SIG-M5 treated with dmso at 0.1 percent for 504 hours (cell line): ENCODE measurements around the gene RPS19.
"Not testable (repeated sequence)": the region's sequence is repeated elsewhere in the genome, so short reads cannot be mapped to it uniquely, and the experiment has no call there.

Source experiments
- DNase-seq: peaks from one replicate; lab custom pipeline; 2025; ENCODE audit not compliant: unreplicated experiment; lab: John Stamatoyannopoulos, UW

Gene RPS19

GRCh38 chr19:41912899-41913537 is 53.0 kb downstream of the RPS19 start:
- DNase-seq = no peak

DNA sequence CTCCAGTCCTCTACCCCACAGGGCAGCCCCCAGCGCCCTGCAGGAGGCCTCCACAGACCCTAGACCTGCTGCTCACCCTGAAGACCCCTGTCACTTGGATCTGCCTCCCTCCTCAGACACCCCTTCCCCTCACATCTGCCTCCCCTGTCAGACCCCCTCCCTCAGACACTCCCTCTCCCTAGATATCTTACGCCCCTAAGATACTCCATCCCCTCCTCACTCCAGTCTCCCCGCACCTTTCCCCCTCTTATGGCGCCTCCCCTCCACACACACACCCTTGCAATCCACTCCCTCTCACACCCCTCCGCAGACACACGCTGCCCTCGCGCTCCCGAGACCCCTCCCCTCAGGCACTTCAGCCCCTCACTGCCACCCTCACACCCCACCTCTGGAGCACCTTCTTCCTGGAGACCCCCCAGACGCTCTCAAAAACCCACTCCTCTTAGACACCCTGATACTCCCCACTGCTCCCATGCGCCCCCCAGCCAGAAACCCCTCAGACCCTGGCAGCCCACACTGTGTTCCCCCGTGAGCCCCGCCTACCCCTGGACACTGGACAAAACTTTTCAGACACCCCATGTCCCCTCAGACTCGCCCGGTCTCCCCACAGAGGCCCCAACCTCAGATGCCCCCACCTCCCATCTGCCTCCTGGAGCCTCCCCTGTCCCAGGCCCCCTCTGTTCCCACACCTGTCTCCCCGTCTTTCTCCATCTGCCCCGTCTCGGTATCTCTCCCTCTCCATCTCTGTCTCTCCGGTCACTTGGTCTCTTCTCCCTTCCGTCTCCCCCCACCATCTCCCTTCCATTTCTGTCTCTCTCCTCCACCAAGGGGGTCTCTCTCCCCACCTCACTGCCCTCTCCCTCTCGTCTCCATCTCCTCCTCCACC is 53.7 kb downstream of the RPS19 start:
- DNase-seq = no peak

GRCh38 chr19:41914424-41914834 is 54.4 kb downstream of the RPS19 start:
- not testable (repeated sequence) for DNase-seq

GRCh38 chr19:41915021-41915775 is 55.1 kb downstream of the RPS19 start:
- no peak for DNase-seq

DNA sequence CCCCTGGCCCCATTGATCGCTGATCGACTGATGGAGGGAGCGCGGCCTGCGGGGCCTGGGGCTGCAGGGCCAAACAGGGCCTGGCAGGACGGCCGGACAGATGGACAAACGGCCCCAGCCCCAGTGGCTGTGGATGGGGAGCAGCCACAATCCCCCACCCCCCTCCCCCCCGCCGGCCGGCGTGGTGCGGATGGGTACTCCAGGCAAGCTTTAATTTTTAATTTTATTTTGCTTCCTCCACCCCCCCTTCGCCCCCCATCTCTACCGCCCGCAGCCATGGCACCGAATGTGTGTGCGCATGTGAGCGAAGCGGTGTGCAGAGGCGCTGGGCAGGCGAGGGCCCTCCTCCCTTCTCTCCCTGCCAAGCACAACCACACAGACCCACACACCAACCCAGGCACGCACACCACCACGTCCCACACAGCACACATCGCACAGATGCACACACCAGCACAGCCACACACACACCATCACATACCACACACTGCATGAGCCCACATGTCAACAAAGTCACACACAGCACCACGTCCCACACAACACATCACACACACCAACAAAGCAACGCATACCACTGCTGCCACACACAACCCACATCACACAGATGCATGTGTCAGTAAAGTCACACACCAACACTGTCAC is 55.8 kb downstream of the RPS19 start:
- DNase-seq = no peak

GRCh38 chr19:41917676-41918075 is 57.6 kb downstream of the RPS19 start:
- no peak for DNase-seq

DNA sequence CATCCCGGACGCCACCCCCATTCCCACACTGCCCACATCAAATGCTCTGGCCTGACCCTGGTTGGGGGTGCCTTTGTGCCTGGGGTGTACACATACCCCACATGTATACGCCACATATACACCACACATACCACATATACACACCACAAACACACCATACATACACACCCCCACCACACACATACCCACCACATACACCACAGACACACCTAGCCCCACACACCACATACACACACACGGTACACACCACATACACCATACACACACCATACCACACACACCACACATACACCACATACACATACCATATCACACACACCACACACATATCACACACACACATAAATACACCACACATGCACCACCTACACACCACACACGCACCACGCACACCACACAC is 58.0 kb downstream of the RPS19 start:
- no peak for DNase-seq

- DNase-seq = no peak
Measured at GRCh38 chr19:41918653-41919244, 58.7 kb downstream of the RPS19 start.

DNA sequence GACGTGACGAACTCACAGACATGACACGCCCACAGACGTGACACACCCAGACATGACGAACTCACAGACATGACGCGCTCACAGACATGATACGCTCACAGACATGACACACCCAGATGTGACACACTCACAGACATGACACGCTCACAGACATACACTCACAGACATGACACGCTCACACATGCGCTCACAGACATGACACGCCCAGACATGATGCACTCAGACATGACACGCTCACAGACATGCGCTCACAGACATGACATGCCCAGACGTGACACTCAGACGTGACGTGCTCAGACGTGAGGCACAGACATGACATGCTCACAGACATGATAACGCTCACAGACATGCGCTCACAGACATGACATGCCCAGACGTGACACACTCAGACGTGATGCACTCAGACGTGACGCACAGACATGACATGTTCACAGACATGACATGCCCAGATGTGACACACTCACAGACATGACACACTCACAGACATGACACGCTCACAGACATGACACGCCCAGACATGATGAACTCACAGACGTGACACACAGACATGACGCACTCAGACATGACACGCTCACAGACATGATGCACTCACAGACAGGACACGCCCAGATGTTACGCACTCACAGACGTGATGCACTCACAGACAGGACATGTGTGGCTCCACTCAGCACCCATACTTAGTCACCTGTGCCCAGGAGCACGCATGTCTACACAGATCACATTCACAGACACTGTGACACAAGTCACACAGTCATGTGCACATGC is 60.1 kb downstream of the RPS19 start:
- no peak for DNase-seq

DNA sequence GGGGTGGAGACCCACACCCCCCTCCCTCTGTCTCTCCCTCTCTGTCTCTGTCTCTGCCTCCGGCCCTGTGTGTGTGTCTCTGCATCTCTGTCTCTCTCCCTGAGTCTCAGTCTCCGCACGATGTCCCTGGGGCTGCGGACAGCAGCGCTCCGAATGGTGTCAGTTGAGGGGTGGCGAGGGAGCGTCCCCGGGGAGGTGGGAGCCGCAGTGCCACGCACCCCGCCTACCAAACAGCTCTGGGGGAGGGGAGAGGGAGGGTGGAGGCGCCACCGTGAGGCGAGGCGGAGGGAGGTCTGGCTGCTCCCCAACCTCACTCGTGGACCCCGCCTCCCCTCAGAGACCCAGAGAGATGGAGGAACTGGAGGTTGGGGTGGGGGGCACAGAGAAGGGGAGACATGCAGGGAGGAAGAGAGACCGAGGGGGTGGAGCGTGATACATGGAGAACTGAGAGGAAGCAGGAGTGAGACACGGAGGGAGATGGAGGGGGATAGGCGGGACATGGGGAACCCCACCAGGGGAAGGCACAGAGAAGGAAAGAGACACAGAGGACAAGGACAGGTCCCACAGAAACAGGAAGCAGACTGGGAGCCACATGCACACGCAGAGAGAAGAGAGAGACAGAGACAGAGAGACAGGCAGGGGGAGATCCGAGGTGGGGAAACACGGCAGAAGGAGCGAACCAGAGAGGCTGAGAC is 61.0 kb downstream of the RPS19 start:
- no peak for DNase-seq

DNA sequence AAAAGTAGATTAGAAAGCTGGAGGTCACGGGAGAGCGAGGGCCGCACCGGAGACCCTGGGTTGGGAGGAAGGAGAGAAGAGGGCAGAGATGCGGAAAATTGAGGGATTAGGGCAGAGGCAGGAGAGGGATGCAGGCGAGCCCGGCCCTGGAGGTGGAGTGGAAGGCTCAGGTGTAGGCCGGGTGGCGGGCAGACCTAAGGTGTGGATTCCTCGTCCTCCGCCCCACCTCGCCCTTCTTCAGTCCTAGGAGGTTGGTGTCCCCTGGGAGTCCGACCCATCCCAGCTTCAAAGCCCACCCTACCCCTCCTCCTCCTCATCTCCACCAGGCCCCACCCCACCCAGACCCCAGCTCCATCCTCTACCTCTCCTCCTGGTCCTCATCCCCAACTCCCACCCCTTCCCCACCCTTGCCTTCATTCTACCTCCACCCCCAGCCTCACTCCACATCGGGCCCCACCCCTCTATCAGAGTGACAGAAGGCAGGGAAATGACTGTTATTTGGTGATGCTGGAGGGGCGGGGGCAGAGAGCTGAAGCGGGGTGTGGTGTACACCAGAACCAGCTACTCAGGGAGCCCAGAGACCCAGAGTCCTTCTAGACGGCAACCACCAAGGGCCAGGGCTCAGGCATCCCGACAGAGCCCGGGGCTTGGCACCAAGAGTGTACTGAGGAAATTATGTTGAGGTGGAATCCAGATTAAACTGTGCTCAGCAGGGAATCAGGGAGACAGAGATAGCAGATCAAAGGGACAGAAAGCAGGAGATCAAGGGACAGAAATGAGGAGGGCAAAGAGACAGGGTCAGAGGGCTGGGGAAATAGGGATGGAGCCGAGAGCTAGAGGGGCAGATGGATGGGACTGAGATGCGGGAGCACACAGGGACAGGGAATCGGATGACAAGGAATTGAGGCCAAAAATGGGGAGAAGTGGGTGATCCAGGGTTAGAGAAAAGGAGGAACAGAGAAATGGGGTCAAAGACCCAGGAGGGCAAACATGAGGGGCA is 61.8 kb downstream of the RPS19 start:
- no peak for DNase-seq
